Measurements from ENCODE around the gene TMOD2. TPM values are rescaled to one million over a fixed set of nuclear protein-coding genes. Genes with fewer than 3 reads are reported as not detected.

TMOD2 gene
- total RNA-seq, 4 donors from 2014 or later = 1.0 to 4.8 (median 2.4) TPM

GRCh38 chr15:51855612-51856011, 104.2 kb downstream of the TMOD2 start:
- H3K4me3 ChIP-seq = no peak overlapping the region
- no peak for DNase-seq
- H3K4me1 ChIP-seq = peaks cover 0 to 13% of the 10 kb centered on the region in 2 donors
- intact Hi-C loops (cut with DNase I; ENCODE audit: low total_unique reads) (no loop called here), in situ Hi-C loops (cut with MboI; ENCODE audit: low sequenced_read_pairs in 4 of 4) (no loop called here)
- H3K36me3 ChIP-seq = no peaks in the 10 kb centered on the region
- no peaks in the 10 kb centered on the region for H3K27me3 ChIP-seq
- H3K27ac ChIP-seq = no peak overlapping the region
- no peak for ATAC-seq
- H3K9me3 ChIP-seq = no peaks in the 10 kb centered on the region
- TF ChIP-seq POLR2A (IDR thresholded peaks at IDR 0.05) = no peak
- TF ChIP-seq CTCF (IDR thresholded peaks at IDR 0.05 in 4 of 5, conservative IDR thresholded peaks at IDR 0.05 in 1 of 5) = no peak

GRCh38 chr15:51856714-51857380, 105.5 kb downstream of the TMOD2 start:
- ATAC-seq (no peak), DNase-seq (no peak)
- in situ Hi-C loops (cut with MboI; ENCODE audit: low sequenced_read_pairs in 4 of 4) (no loop called here), intact Hi-C loops (cut with DNase I; ENCODE audit: low total_unique reads) (no loop called here)
- Histone ChIP-seq H3K27ac (no peak overlapping the region), H3K4me1 (peaks cover 0 to 4% of the 10 kb centered on the region in 2 donors), H3K27me3 (no peaks in the 10 kb centered on the region), H3K4me3 (no peak overlapping the region), H3K36me3 (no peaks in the 10 kb centered on the region), H3K9me3 (no peaks in the 10 kb centered on the region)
- TF ChIP-seq POLR2A (IDR thresholded peaks at IDR 0.05) = no peak

- Histone ChIP-seq H3K9me3 (no peaks in the 10 kb centered on the region), H3K4me3 (no peak overlapping the region), H3K4me1 (no peaks in the 10 kb centered on the region), H3K27me3 (no peaks in the 10 kb centered on the region), H3K36me3 (peaks cover 0 to 15% of the 10 kb centered on the region in 2 donors), H3K27ac (no peak overlapping the region)
- TF ChIP-seq POLR2A (IDR thresholded peaks at IDR 0.05) (no peak), CTCF (IDR thresholded peaks at IDR 0.05 in 4 of 5, conservative IDR thresholded peaks at IDR 0.05 in 1 of 5) (no peak)
- in situ Hi-C loops (cut with MboI; ENCODE audit: low sequenced_read_pairs in 4 of 4) = no loop called here
- intact Hi-C loops (cut with DNase I; ENCODE audit: low total_unique reads) = no loop called here
- ATAC-seq = no peak
- DNase-seq = no peak
Observed at GRCh38 chr15:51861557-51862359, 110.4 kb downstream of the TMOD2 start.

DNA sequence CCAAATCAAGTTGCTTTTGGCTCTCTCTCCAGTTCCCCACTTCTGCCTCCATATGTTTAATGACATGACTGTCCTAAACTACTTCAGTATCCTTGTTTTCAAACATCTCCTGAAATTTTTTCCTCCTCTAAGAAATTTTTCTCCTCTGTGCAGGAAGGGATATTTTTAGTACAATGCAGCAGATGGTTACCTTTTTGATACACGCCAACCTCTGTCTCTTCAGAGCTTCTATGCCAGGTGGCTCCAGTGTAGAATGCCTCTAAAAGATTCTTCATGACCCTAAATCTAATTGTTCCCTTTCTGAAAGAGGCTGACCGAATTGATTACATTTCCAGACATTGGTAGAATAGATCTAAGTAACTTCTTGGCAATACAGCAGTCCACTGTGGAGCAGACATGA, 111.7 kb downstream of the TMOD2 start:
- Histone ChIP-seq H3K36me3 (peaks cover 0 to 15% of the 10 kb centered on the region in 2 donors), H3K4me1 (no peaks in the 10 kb centered on the region), H3K27ac (no peak overlapping the region), H3K9me3 (no peaks in the 10 kb centered on the region), H3K4me3 (no peak overlapping the region), H3K27me3 (no peaks in the 10 kb centered on the region)
- no peak for DNase-seq
- intact Hi-C loops (cut with DNase I; ENCODE audit: low total_unique reads) = no loop called here
- TF ChIP-seq POLR2A (IDR thresholded peaks at IDR 0.05) (no peak), CTCF (IDR thresholded peaks at IDR 0.05 in 4 of 5, conservative IDR thresholded peaks at IDR 0.05 in 1 of 5) (no peak)
- no peak for ATAC-seq
- in situ Hi-C loops (cut with MboI; ENCODE audit: low sequenced_read_pairs in 4 of 4) = no loop called here

- Histone ChIP-seq H3K4me1 (peaks cover 0 to 4% of the 10 kb centered on the region in 2 donors), H3K27me3 (no peaks in the 10 kb centered on the region), H3K27ac (no peak overlapping the region), H3K9me3 (no peaks in the 10 kb centered on the region), H3K36me3 (peaks cover 0 to 19% of the 10 kb centered on the region in 2 donors), H3K4me3 (no peak overlapping the region)
- DNase-seq (no peak), ATAC-seq (no peak)
- in situ Hi-C loops (cut with MboI; ENCODE audit: low sequenced_read_pairs in 4 of 4) (no loop called here), intact Hi-C loops (cut with DNase I; ENCODE audit: low total_unique reads) (no loop called here)
- TF ChIP-seq POLR2A (IDR thresholded peaks at IDR 0.05) = no peak
- no peak for TF ChIP-seq CTCF (IDR thresholded peaks at IDR 0.05 in 4 of 5, conservative IDR thresholded peaks at IDR 0.05 in 1 of 5)
Observed at GRCh38 chr15:51864408-51865056, 113.1 kb downstream of the TMOD2 start.
